ENCODE data around the gene KISS1R. TPM values are rescaled to one million over a fixed set of nuclear protein-coding genes. Genes with fewer than 3 reads are reported as not detected.
"Not testable (repeated sequence)": the region's sequence is repeated elsewhere in the genome, so short reads cannot be mapped to it uniquely, and the experiment has no call there.

Gene KISS1R
- total and polyA plus RNA-seq, 2 donors (not counting 1 experiment from before 2014, with no cell fraction given), result not detected

DNA sequence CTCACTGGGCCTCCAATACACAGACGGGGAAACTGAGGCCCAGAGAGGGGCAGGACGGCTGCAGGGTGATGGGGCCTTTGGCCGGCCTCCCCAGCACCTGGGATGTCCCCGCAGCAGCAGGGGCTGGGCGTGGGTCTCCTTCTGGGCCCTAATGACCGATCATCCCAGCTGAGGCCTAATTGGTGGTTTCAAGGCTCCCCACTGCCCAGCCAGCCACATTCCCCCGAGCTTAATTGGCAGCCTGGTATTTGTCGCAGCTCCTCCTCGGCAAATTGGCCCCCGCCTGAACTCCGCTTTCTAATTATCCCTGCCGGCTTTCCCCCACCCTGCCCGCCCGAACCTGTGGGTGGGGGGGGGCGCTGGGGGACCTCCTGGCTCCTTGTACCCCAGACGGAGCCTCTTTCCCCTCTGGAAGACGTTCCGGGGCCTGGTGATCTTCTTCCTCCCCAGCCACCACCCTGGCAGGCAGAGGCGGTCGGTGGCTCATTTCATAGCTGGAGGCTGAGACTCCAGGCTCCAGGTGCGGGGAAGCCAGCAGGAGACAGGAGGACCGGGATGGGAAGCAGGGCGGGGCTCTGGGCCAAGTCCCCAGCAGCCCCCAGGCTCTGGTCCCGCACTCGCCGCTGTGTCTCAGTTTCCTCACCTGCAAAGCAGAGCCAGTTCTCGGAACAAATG is 39.8 kb downstream of the KISS1R start:
- Histone ChIP-seq H2AFZ (ENCODE audit: low read length) (no peak overlapping the region), H3K27ac (ENCODE audit: insufficient read depth, low read length) (no peak overlapping the region)

DNA sequence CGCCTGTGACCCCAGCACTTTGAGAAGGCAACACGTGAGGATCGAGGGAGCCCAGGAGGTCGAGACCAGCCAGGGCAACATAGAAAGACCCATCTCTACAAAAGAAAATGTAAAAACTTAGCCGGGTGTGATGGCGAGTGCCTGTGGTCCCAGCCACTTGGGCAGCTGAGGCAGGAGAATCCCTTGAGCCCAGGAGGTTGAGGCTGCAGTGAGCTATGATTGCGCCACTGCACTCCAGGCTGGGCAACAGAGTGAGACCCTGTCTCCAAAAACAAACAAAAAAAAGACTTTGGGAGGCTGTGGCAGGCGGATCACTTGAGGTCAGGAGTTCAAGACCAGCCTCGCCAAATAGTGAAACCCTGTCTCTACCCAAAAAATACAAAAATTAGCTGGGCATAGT is 40.4 kb downstream of the KISS1R start:
- not testable (repeated sequence) for DNase-seq (ENCODE audit: low read depth in 2 of 2); H3K4me2 ChIP-seq (ENCODE audit: extremely low read depth, insufficient read depth, low read length); H4K20me1 ChIP-seq (ENCODE audit: control insufficient read depth, extremely low read depth, insufficient read depth, low read length); H3K9me3 ChIP-seq (ENCODE audit: control insufficient read depth, insufficient read depth, low read depth, low read length); H3K9ac ChIP-seq (ENCODE audit: insufficient read depth, low read length); H3K36me3 ChIP-seq (ENCODE audit: control insufficient read depth, insufficient read depth, low read length); H3K27ac ChIP-seq (ENCODE audit: insufficient read depth, low read length); H2AFZ ChIP-seq (ENCODE audit: low read length); H3K4me1 ChIP-seq (ENCODE audit: control insufficient read depth, extremely low read depth, insufficient read depth, low read length); H3K27me3 ChIP-seq (ENCODE audit: control insufficient read depth, insufficient read depth, low read length); H3K4me3 ChIP-seq (replicated peaks in 1 of 4; ENCODE audit: control extremely low read depth in 1 of 4, insufficient read depth in 1 of 4, low read depth in 3 of 4, low read length in 4 of 4)
- H3K79me2 ChIP-seq (ENCODE audit: control insufficient read depth, insufficient read depth, low read length), result peaks cover 14% of the 10 kb centered on the region

More for the DNA sequence above, 39.8 kb downstream of the KISS1R start:
- Histone ChIP-seq H3K79me2 (ENCODE audit: control insufficient read depth, insufficient read depth, low read length) (peaks cover 16% of the 10 kb centered on the region), H3K9ac (ENCODE audit: insufficient read depth, low read length) (no peak overlapping the region), H4K20me1 (ENCODE audit: control insufficient read depth, extremely low read depth, insufficient read depth, low read length) (no peaks in the 10 kb centered on the region), H3K27me3 (ENCODE audit: control insufficient read depth, insufficient read depth, low read length) (no peaks in the 10 kb centered on the region), H3K4me3 (replicated peaks in 1 of 4; ENCODE audit: control extremely low read depth in 1 of 4, insufficient read depth in 1 of 4, low read depth in 3 of 4, low read length in 4 of 4) (no peak overlapping the region), H3K4me1 (ENCODE audit: control insufficient read depth, extremely low read depth, insufficient read depth, low read length) (peaks cover 7% of the 10 kb centered on the region), H3K4me2 (ENCODE audit: extremely low read depth, insufficient read depth, low read length) (no peak overlapping the region), H3K36me3 (ENCODE audit: control insufficient read depth, insufficient read depth, low read length) (peaks cover under 1% of the 10 kb centered on the region), H3K9me3 (ENCODE audit: control insufficient read depth, insufficient read depth, low read depth, low read length) (no peaks in the 10 kb centered on the region)
- peak; percentile 21 to 65 for DNase-seq (ENCODE audit: low read depth in 2 of 2)
- TF ChIP-seq EZH2 (IDR thresholded peaks at IDR 0.05; ENCODE audit: low read length, missing control alignments) (no peak), CTCF (conservative IDR thresholded peaks at IDR 0.05 in 1 of 2, IDR thresholded peaks at IDR 0.05 in 1 of 2; ENCODE audit: low read depth in 1 of 2, low read length in 2 of 2) (no peak)

GRCh38 chr19:958967-959855 is 42.1 kb downstream of the KISS1R start:
- no peak overlapping the region for H2AFZ ChIP-seq (ENCODE audit: low read length)
- H4K20me1 ChIP-seq (ENCODE audit: control insufficient read depth, extremely low read depth, insufficient read depth, low read length), result no peaks in the 10 kb centered on the region
- H3K27ac ChIP-seq (ENCODE audit: insufficient read depth, low read length), result no peak overlapping the region
- peak; percentile 9 to 70 for DNase-seq (ENCODE audit: low read depth in 2 of 2)
- H3K79me2 ChIP-seq (ENCODE audit: control insufficient read depth, insufficient read depth, low read length), result peaks cover 7% of the 10 kb centered on the region
- no peak for TF ChIP-seq CTCF (conservative IDR thresholded peaks at IDR 0.05 in 1 of 2, IDR thresholded peaks at IDR 0.05 in 1 of 2; ENCODE audit: low read depth in 1 of 2, low read length in 2 of 2)
- no peak for TF ChIP-seq EZH2 (IDR thresholded peaks at IDR 0.05; ENCODE audit: low read length, missing control alignments)
- H3K9ac ChIP-seq (ENCODE audit: insufficient read depth, low read length), result no peak overlapping the region
- no peak overlapping the region for H3K4me3 ChIP-seq (replicated peaks in 1 of 4; ENCODE audit: control extremely low read depth in 1 of 4, insufficient read depth in 1 of 4, low read depth in 3 of 4, low read length in 4 of 4)
- no peak overlapping the region for H3K4me2 ChIP-seq (ENCODE audit: extremely low read depth, insufficient read depth, low read length)
- peaks cover 5% of the 10 kb centered on the region for H3K4me1 ChIP-seq (ENCODE audit: control insufficient read depth, extremely low read depth, insufficient read depth, low read length)
- H3K36me3 ChIP-seq (ENCODE audit: control insufficient read depth, insufficient read depth, low read length), result peaks cover 9% of the 10 kb centered on the region
- H3K27me3 ChIP-seq (ENCODE audit: control insufficient read depth, insufficient read depth, low read length), result no peaks in the 10 kb centered on the region
- H3K9me3 ChIP-seq (ENCODE audit: control insufficient read depth, insufficient read depth, low read depth, low read length), result no peaks in the 10 kb centered on the region

Data from fibroblast of lung (primary cell).